ENCODE measurements around the gene RAPGEF6. TPM values are rescaled to one million over a fixed set of nuclear protein-coding genes. Genes with fewer than 3 reads are reported as not detected.
"Not testable (repeated sequence)": the region's sequence is repeated elsewhere in the genome, so short reads cannot be mapped to it uniquely, and the experiment has no call there.

Gene RAPGEF6
- total and polyA plus RNA-seq, 9 donors: 5.8 to 21.4 (median 7.7) TPM

DNA sequence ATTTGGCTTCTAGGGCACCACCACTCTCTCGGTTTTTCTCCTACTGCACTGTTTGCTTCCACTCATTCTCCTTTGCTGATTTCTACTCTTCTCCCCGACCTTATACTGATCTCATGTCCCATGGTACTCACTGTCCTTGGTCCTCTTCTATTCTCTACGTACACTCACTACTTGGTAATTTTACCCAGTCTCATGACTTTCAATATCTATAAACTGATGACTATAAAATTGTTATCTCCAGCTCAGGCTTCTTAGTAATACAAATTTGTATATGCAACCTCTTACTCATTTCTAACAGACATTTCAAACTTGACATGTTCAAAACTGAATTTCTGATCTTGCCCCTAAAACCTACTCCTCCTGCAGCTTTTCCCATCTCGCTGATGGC, 4.1 kb downstream of the RAPGEF6 start:
- no peaks in the 10 kb centered on the region for H3K36me3 ChIP-seq (ENCODE audit: control insufficient read depth, insufficient read depth, low read length)
- no peak overlapping the region for H3K27ac ChIP-seq (ENCODE audit: low read length)
- no peaks in the 10 kb centered on the region for H3K9me3 ChIP-seq (replicated peaks; ENCODE audit: control insufficient read depth, low read depth, low read length)
- H3K4me3 ChIP-seq (ENCODE audit: low read length): no peak overlapping the region
- H3K4me1 ChIP-seq (ENCODE audit: control insufficient read depth, insufficient read depth, low read length): peaks cover 4% of the 10 kb centered on the region
- no peak for DNase-seq
- 78% methylated on average over 3 of the region's 4 CpGs for WGBS (ENCODE audit: insufficient coverage)
- H3K27me3 ChIP-seq (ENCODE audit: control insufficient read depth, insufficient read depth, low read length): no peaks in the 10 kb centered on the region

- no peak for DNase-seq
- no peak overlapping the region for H3K4me3 ChIP-seq (ENCODE audit: low read length)
- H3K27ac ChIP-seq (ENCODE audit: low read length): no peak overlapping the region
- WGBS (ENCODE audit: insufficient coverage): 89% methylated on average over 2 of the region's 4 CpGs
- peaks cover 2% of the 10 kb centered on the region for H3K9me3 ChIP-seq (replicated peaks; ENCODE audit: control insufficient read depth, low read depth, low read length)
- H3K36me3 ChIP-seq (ENCODE audit: control insufficient read depth, insufficient read depth, low read length): no peaks in the 10 kb centered on the region
- peaks cover 3% of the 10 kb centered on the region for H3K4me1 ChIP-seq (ENCODE audit: control insufficient read depth, insufficient read depth, low read length)
- H3K27me3 ChIP-seq (ENCODE audit: control insufficient read depth, insufficient read depth, low read length): no peaks in the 10 kb centered on the region
Measured at GRCh38 chr5:131630208-131630962, 4.6 kb downstream of the RAPGEF6 start.

GRCh38 chr5:131628990-131629389, 6.0 kb downstream of the RAPGEF6 start:
- Histone ChIP-seq H3K4me3 (ENCODE audit: low read length) (no peak overlapping the region), H3K27ac (ENCODE audit: low read length) (no peak overlapping the region), H3K27me3 (ENCODE audit: control insufficient read depth, insufficient read depth, low read length) (no peaks in the 10 kb centered on the region), H3K9me3 (replicated peaks; ENCODE audit: control insufficient read depth, low read depth, low read length) (peaks cover 2% of the 10 kb centered on the region), H3K4me1 (ENCODE audit: control insufficient read depth, insufficient read depth, low read length) (peaks cover 3% of the 10 kb centered on the region), H3K36me3 (ENCODE audit: control insufficient read depth, insufficient read depth, low read length) (no peaks in the 10 kb centered on the region)
- WGBS (ENCODE audit: insufficient coverage): no CpG with 5 or more reads among the region's 1 CpG
- no peak for DNase-seq

DNA sequence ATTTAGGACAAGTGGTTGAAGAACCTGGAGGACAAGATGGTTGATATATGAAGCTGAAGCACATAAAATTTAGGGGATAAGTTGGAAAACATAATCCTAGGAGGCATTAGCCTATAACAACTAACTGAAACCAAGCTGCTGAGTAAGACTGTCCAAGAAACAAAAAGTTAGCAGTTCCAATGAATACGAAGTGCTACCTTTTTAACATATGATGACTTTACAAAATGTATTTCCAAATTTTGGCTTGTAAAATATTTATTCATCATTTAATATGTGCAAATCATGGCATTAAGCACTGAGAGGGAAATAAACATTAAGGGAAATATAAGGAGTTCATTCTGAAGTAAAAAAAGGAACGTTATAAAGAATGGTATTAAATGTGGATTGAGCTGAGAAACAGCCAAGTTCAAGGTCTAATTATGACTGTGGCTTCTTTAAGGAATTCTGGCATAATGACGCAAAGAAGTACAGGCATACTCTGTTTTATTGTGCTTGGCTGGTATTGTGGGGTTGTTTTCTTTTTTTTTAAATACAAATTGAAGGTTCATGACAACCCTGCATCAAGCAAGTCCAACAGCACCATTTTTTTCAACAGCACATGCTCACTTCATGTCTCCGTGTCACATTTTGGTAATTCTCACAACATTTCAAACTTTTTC, 7.7 kb downstream of the RAPGEF6 start:
- 29% methylated on average over 1 of the region's 4 CpGs for WGBS (ENCODE audit: insufficient coverage)
- H3K27me3 ChIP-seq (ENCODE audit: control insufficient read depth, insufficient read depth, low read length): no peaks in the 10 kb centered on the region
- no peak overlapping the region for H3K27ac ChIP-seq (ENCODE audit: low read length)
- no peaks in the 10 kb centered on the region for H3K36me3 ChIP-seq (ENCODE audit: control insufficient read depth, insufficient read depth, low read length)
- no peak overlapping the region for H3K4me3 ChIP-seq (ENCODE audit: low read length)
- no peaks in the 10 kb centered on the region for H3K4me1 ChIP-seq (ENCODE audit: control insufficient read depth, insufficient read depth, low read length)
- peaks cover 2% of the 10 kb centered on the region for H3K9me3 ChIP-seq (replicated peaks; ENCODE audit: control insufficient read depth, low read depth, low read length)
- DNase-seq: no peak

- peak; percentile 36 for DNase-seq
- no CpG with 5 or more reads among the region's 2 CpGs for whole genome bisulfite sequencing (ENCODE audit: insufficient coverage)
- H3K36me3 ChIP-seq (ENCODE audit: control insufficient read depth, insufficient read depth, low read length): no peaks in the 10 kb centered on the region
- no peak overlapping the region for H3K4me3 ChIP-seq (ENCODE audit: low read length)
- no peaks in the 10 kb centered on the region for H3K27me3 ChIP-seq (ENCODE audit: control insufficient read depth, insufficient read depth, low read length)
- no peak overlapping the region for H3K27ac ChIP-seq (ENCODE audit: low read length)
- peaks cover 2% of the 10 kb centered on the region for H3K9me3 ChIP-seq (replicated peaks; ENCODE audit: control insufficient read depth, low read depth, low read length)
- H3K4me1 ChIP-seq (ENCODE audit: control insufficient read depth, insufficient read depth, low read length): no peaks in the 10 kb centered on the region
Measured at GRCh38 chr5:131622633-131623032, 12.4 kb downstream of the RAPGEF6 start.

DNA sequence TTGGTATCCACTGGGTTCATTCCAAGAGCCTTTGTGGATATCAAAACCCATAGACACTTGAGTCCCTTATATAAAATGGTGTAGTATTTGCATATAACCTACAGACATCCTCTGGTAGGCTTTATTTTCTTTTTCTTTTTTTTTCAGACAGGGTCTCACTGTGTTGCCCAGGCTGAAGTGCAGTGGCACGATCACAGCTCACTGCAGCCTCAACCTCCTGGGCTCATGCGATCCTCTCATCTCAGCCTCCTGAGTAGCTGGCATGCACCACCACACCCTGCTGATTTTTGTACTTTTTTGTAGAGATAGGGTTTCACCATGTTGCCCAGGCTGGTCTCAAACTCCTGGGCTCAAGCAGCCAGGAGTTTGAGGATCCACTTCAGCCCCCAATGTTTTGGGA, 13.9 kb downstream of the RAPGEF6 start:
- not testable (repeated sequence) for DNase-seq; H3K27ac ChIP-seq (ENCODE audit: low read length); H3K36me3 ChIP-seq (ENCODE audit: control insufficient read depth, insufficient read depth, low read length); H3K4me3 ChIP-seq (ENCODE audit: low read length); H3K27me3 ChIP-seq (ENCODE audit: control insufficient read depth, insufficient read depth, low read length); H3K4me1 ChIP-seq (ENCODE audit: control insufficient read depth, insufficient read depth, low read length); H3K9me3 ChIP-seq (replicated peaks; ENCODE audit: control insufficient read depth, low read depth, low read length)
- no CpG with 5 or more reads among the region's 2 CpGs for WGBS (ENCODE audit: insufficient coverage)

DNA sequence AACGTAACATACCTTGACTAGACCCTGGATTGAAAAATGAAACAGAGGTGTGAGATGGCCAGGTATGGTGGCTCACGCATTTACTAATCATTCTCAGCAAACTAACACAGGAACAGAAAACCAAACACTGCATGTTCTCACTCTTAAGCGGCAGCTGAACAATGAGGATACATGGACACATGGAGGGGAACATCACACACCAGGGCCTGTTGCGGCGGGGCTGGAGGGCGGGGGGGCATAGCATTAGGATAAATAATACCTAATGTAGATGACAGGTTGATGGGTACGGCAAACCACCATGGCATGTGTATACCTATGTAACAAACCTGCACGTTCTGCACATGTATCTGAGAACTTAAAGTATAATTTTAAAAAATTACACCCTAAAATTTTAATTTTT, 15.9 kb downstream of the RAPGEF6 start:
- Histone ChIP-seq H3K36me3 (ENCODE audit: control insufficient read depth, insufficient read depth, low read length) (no peaks in the 10 kb centered on the region), H3K4me3 (ENCODE audit: low read length) (no peak overlapping the region), H3K4me1 (ENCODE audit: control insufficient read depth, insufficient read depth, low read length) (no peaks in the 10 kb centered on the region), H3K27ac (ENCODE audit: low read length) (no peak overlapping the region), H3K9me3 (replicated peaks; ENCODE audit: control insufficient read depth, low read depth, low read length) (no peaks in the 10 kb centered on the region), H3K27me3 (ENCODE audit: control insufficient read depth, insufficient read depth, low read length) (no peaks in the 10 kb centered on the region)
- DNase-seq: no peak
- WGBS (ENCODE audit: insufficient coverage): 75% methylated on average over 2 of the region's 8 CpGs

- no peaks in the 10 kb centered on the region for H3K27me3 ChIP-seq (ENCODE audit: control insufficient read depth, insufficient read depth, low read length)
- no peak overlapping the region for H3K27ac ChIP-seq (ENCODE audit: low read length)
- H3K4me1 ChIP-seq (ENCODE audit: control insufficient read depth, insufficient read depth, low read length): no peaks in the 10 kb centered on the region
- no peaks in the 10 kb centered on the region for H3K9me3 ChIP-seq (replicated peaks; ENCODE audit: control insufficient read depth, low read depth, low read length)
- no peaks in the 10 kb centered on the region for H3K36me3 ChIP-seq (ENCODE audit: control insufficient read depth, insufficient read depth, low read length)
- no peak for DNase-seq
- no peak overlapping the region for H3K4me3 ChIP-seq (ENCODE audit: low read length)
- WGBS (ENCODE audit: insufficient coverage): 96% methylated on average over 4 of the region's 11 CpGs
Measured at GRCh38 chr5:131617140-131617822, 17.7 kb downstream of the RAPGEF6 start.

DNA sequence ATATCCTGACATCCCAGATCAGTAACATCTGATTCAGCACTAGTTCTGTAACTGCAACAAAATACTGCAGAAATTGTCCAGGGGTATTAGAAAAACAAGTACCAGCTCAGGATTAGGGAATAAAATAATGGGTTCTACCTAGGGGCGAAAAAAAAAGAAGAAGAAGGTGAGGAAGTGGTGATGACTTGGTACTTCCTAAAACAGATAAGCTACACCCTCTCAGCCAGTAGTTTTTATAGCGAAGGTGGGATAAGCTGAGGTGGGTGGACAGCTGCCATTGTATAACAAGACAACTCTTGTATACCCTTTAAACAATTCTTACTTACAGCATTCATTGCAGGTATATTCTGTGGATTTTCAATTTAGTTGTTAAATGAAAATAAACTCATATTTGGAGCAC, 19.1 kb downstream of the RAPGEF6 start:
- no peaks in the 10 kb centered on the region for H3K9me3 ChIP-seq (replicated peaks; ENCODE audit: control insufficient read depth, low read depth, low read length)
- H3K4me3 ChIP-seq (ENCODE audit: low read length): no peak overlapping the region
- H3K4me1 ChIP-seq (ENCODE audit: control insufficient read depth, insufficient read depth, low read length): no peaks in the 10 kb centered on the region
- no peaks in the 10 kb centered on the region for H3K36me3 ChIP-seq (ENCODE audit: control insufficient read depth, insufficient read depth, low read length)
- H3K27me3 ChIP-seq (ENCODE audit: control insufficient read depth, insufficient read depth, low read length): no peaks in the 10 kb centered on the region
- no peak overlapping the region for H3K27ac ChIP-seq (ENCODE audit: low read length)
- no CpG with 5 or more reads among the region's 2 CpGs for WGBS (ENCODE audit: insufficient coverage)
- no peak for DNase-seq

- no peaks in the 10 kb centered on the region for H3K36me3 ChIP-seq (ENCODE audit: control insufficient read depth, insufficient read depth, low read length)
- no peak overlapping the region for H3K27ac ChIP-seq (ENCODE audit: low read length)
- no peak for DNase-seq
- H3K27me3 ChIP-seq (ENCODE audit: control insufficient read depth, insufficient read depth, low read length): no peaks in the 10 kb centered on the region
- no peaks in the 10 kb centered on the region for H3K4me1 ChIP-seq (ENCODE audit: control insufficient read depth, insufficient read depth, low read length)
- H3K4me3 ChIP-seq (ENCODE audit: low read length): no peak overlapping the region
- H3K9me3 ChIP-seq (replicated peaks; ENCODE audit: control insufficient read depth, low read depth, low read length): no peaks in the 10 kb centered on the region
Measured at GRCh38 chr5:131613423-131613822, 21.6 kb downstream of the RAPGEF6 start.

Measured in muscle of leg (tissue), 11 donors.